HG03460 (cell line): ENCODE measurements around the gene ATP6V1G1.
"Not testable (repeated sequence)": the region's sequence is repeated elsewhere in the genome, so short reads cannot be mapped to it uniquely, and the experiment has no call there.

Experiments
- ATAC-seq: cut with Tn5 transposase; IDR thresholded peaks from one replicate; pipeline ENCODE4 v1.9.1; 2021; ENCODE audit not compliant: unreplicated experiment

The ATP6V1G1 gene

DNA sequence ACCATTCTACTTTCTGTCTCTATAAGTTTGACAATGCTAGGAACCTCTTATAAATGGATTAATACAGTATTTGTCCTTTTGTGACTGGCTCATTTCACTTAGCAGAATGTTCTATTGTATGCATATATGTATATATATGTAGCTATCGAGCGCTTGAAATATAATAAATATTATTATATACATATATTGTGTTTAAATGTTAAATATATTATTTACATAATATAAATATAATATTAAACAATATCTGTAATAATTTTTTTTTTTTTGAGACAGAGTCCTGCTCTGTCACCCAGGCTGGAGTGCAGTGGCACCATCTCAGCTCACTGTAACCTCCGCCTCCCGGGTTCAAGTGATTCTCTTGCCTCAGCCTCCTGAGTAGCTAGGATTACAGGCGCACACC is 9.4 kb upstream of the ATP6V1G1 start:
- not testable (repeated sequence) for ATAC-seq

DNA sequence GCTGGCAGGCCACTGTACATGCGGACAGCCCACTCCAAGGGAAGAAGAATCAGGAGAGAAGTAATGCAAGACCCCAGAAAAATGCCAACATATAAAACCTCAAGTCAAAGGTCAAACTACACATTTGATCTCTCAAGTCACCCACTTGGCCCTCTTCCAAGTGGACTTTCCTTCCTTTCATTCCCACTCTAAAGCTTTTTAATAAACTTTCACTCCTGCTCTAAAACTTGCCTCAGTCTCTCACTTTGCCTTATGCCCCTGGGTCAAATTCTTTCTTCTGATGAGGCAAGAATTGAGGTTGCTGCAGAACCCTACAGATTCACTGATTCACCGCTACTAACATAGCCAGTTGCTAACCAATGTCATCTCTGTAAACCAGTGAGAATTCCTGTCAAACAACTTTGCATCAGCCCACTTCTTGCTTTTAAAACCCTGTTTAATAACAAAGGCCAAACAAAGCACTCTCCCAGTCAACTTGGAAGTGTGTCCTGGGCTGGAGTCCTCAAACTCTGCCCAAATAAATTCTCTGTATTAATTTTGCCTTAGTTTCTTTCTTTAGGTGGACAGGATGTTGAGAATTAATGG is 6.9 kb upstream of the ATP6V1G1 start:
- ATAC-seq = no peak

DNA sequence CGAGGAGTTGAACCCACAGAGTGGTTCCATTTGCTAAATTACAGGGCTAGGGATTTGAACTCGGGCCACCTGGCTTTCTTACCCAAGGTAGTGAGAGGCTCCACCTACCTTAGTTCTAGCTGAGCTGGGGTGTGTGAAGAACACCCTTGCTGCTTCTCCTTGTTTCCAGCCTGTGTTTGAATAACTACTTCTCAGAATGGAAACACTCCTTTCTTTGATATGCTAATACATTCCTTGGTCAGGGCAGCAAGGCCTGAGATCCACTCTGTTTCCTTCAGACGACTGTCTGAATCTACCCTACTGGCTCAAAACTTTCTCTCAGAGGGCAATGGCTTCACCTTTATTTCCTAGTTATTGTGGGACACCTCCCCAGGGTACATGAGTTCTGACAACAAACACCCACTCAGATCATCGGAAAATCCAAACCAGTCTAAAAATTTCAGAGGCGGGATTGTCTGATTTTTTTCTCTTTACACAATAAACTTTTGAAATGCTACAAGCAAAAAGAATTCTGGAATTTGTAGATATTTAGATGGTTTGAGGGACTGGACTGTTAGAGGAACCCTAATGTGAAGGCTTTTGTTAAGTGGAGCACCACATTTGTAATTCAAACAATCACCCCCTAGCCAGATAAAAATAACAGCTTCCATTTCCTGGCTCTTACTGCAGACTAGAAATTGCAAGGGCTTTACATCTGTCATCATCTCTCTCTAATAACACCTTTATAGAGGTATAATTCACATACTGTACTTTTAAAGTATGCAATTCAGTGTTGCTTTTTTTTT is 4.0 kb upstream of the ATP6V1G1 start:
- no peak for ATAC-seq

DNA sequence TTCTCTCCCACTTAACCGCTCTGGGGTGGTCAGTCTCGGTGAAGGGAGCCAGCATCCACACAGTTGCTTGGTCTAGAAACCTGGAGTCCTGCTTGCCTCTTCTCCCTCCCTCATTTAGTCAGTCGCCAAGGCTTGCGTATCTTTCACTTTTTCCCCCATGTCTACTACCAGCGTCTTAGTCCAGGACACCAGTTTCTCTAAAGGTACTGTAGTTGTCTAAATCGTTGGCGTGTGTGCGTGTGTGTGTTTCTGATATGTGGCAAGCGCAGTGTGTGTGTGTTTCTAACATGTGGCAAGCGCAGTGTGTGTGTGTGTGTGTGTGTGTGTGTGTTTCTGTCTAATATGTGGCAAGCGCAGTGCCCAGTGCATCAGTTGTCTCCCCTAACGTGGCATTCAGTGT is 641 bp downstream of the ATP6V1G1 start:
- ATAC-seq = no peak

DNA sequence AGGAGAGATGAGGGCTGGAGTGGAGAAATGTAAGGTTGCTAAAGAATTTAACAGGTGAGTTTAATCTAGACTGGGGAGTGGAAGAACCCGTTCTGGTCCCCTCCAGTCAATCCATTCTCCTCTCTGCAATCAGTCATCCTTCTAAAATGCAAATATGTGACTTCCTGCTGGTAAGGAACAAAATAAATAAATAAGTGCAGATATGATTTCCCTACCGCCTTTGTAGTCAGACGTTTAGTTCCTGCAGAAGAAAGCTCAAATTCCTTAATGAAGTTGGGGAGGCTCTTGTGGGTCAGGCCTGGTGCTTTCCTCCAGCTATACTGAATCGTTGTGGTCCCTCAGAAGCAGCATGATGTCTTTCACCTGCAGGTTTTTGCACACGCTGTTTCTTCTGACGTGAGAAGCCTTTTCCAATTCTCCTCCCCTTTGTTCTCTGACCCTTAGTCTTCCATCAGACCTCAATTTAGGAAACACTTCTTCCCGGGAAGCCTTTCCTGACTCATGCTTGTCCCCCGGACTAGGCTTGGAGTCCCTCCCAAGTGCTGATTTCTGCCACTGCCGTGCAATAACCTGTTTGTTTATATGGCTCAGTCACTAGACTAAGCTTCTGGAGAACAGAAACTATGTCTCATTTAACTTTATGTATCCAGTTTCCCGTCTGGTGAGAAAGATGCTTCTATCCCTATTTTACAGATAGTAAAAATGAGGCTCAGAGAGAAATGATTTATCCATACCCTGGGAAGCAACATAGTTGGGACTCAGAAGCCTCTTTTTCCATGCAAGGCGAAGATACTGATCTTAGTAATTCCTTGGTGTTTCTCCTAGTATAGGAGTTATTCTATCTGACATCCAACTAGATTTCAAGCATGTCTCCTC is 1.3 kb downstream of the ATP6V1G1 start:
- ATAC-seq = no peak

DNA sequence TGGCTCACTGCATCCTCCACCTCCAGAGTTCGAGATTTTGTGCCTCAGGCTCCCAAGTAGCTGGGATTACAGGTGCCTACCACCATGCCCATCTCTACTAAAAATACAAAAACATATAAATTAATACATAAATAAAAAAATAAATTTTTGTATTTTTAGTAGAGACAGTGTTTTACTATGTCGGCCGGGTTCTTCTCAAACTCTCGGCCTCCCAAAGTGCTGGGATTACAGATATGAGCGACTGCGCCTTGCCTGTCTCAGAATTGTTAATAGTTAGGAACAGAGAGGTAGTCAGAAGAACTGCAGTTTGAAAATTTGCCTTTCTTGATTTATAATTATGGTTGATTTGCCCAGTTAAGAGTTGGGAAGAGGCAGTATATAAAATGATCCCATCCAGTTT is 2.8 kb downstream of the ATP6V1G1 start:
- ATAC-seq = no peak

DNA sequence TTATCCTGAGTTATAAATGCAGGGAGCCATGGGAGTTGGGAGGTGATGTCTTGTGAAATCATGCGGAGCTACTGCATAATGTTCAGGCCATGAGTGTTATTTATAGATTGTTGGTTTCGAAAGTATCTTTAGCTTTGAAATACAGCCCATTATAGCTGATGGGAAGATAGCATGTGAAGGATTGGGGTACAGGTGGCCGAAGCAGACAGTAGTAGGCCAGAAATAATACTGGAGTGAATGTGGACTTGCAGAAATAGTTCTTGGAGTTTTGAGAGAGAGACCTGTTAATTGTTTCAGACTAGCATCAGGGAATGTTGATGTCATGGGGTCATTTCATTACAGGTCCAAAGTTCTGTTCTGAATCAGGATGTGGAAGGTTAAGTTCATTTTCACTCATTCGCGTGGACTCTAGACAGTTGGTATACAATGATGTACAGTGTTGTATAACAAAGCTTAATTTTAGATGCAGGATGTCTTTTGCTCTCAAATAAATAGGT is 3.8 kb downstream of the ATP6V1G1 start:
- ATAC-seq = no peak

DNA sequence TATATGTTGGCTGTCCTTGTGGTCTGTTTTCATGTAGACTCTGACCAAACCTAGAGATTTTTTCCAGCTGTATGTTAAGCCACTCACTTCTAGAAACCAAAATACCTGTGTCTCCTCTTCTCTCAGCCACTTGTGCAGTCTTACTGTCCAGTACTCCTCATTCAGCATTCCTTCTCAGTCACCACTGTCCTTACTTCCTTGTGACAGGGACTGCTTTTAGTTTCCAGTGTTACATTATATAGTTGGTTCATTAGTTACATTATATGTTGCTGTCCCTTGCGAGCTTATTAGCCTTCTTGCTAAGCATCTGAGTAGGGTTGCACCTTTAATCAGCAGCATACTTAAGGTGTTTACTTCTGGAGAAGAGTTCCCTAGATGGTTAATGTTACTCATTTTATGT is 4.3 kb downstream of the ATP6V1G1 start:
- ATAC-seq = no peak

DNA sequence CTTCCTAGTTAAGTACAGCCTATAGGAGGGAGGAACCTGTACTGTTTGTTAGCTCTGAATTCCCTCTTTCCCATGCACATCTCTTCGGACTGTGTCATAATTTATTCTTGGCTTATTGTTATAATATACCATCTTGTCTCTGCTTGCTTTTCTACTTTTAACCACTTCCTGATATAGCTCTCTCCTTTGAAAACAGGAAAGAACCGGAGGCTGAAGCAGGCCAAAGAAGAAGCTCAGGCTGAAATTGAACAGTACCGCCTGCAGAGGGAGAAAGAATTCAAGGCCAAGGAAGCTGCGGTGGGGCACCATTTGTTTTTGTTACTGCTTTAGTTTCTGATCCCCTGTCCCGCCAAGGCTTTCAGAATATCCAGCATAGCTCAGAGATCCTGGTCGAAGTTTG is 4.8 kb downstream of the ATP6V1G1 start:
- no peak for ATAC-seq

DNA sequence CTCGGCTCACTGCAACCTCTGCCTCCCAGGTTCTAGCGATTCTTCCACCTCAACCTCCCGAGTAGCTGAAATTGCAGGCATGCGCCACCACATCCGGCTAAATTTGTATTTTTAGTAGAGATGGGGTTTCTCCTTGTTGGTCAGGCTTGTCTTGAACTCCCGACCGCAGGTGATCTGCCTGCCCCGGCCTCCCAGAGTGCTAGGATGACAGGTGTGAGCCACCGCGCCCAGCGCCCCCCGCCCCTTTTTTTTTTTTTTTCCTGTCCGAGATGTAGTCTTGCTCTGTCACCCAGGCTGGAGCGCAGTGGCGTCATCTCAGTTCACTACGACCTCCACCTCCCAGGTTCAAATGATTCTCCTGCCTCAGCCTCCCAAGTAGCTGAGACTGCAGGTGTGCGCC is 6.6 kb downstream of the ATP6V1G1 start:
- no peak for ATAC-seq

DNA sequence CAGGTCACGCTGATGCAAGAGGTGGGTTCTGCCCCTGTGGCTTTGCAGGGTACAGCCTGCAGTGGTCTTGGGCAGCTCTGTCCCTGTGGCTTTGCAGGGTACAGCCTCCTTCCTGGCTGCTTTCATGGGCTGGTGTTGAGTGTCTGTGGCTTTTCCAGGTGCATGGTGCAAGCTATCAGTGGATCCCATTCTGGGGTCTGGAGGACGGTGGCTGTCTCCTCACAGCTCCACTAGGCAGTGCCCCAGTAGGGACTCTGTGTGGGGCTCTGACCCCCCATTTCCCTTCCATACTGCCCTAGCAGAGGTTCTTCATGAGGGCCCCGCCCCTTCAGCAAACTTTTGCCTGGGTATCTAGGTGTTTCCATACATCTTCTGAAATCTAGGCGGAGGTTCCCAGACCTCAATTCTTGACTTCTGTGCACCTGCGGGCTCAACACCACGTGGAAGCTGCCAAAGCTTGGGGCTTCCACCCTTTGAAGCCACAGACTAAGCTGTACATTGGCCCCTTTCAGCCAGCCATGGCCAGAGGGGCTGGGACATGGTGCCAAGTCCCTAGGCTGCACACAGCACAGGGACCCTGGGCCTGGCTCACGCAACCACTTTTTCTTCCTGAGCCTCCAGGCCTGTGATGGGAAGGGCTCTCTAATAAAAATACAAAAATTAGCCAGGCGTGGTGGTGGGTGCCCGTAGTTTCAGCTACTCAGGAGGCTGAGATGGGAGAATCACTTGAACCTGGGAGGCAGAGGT is 13.1 kb downstream of the ATP6V1G1 start:
- ATAC-seq = not testable (repeated sequence)

DNA sequence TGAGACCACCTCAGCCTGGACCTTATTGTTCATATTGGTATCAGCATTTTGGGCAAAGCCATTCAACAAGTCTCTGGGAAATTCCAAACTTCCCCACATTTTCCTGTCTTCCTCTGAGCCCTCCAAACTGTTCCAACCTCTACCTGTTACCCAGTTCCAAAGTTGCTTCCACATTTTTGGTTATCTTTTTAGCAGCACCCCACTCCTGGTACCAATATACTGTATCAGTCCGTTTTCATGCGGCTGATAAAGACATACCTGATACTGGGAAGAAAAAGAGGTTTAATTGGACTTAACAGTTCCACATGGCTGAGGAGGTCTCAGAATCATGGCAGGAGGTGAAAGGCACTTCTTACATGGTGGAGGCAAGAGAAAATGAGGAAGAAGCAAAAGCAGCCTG is 14.2 kb downstream of the ATP6V1G1 start:
- ATAC-seq = not testable (repeated sequence)

DNA sequence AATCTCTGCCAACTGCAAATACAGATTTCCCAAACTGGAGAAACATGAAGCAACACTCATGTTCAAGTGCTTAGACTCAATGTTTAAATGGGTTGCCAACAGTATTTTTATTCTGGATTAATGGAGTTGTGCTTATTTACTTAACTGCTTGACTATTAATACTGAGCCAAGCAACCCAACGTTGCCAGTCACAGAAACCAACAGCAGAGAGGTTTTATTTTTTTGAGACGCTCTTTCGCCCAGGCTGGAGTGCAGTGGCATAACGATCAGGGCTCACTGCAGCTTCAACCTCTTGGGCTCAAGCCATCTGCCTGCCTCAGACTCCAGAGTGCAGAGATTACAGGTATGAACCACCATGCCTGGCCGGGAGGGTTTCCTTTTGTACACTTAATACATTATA is 15.1 kb downstream of the ATP6V1G1 start:
- ATAC-seq = no peak

DNA sequence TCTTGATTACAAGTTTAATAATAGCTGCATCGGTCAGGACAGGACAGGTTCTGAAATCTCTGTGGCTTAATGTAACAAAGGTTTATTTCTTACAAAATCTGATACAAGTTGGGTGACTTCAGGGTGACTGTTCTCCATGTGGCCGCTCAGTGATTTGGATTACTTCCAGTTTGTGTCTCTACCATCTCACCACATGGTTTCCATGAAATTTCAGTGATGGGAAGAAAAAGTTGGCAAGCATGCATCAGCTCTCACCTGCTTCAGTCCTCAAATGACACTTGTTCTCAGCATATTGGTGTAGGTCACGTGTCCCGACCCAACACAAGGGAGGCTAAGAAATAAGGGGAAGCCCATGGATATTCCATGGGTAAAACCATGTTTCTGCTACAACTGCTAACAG is 15.7 kb downstream of the ATP6V1G1 start:
- no peak for ATAC-seq

DNA sequence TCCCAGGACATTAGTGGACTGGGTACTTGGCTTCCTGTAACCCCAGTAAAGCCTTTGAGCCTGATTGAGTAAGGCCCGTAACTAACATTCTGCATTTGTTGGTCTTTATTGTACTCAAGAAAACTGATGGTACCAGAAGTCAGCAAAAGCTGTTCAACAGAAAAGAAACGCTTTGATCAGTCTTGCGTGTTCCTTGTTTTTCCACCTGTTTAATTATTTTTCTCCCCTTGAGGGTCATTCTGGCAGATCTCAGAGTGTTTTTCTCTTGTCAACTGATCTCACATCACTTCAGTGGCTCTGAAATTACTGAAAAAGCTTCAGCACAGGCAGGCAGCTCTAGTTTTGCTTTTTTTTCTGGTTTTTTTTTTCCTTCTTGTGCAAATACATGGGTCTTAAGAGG is 17.4 kb downstream of the ATP6V1G1 start:
- no peak for ATAC-seq

DNA sequence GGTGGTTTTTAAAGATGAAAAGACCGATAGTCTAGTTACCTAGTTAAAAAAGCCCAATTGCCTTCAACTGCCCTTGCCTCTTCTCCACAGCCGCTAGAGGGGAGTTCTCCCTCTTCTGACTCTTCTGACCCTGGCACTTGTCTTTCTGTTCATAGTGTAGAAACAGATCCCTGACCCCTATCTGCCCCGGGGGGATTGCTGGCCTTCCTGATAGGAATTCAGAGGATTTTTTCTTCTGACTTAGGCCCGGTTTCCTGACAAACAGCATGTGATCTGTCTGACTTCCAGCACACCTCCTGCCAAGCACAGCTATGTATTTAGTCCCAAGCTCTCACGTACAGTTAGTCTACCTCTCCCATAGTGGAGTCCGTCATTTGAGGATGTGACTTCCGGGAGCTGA is 18.5 kb downstream of the ATP6V1G1 start:
- ATAC-seq = no peak

DNA sequence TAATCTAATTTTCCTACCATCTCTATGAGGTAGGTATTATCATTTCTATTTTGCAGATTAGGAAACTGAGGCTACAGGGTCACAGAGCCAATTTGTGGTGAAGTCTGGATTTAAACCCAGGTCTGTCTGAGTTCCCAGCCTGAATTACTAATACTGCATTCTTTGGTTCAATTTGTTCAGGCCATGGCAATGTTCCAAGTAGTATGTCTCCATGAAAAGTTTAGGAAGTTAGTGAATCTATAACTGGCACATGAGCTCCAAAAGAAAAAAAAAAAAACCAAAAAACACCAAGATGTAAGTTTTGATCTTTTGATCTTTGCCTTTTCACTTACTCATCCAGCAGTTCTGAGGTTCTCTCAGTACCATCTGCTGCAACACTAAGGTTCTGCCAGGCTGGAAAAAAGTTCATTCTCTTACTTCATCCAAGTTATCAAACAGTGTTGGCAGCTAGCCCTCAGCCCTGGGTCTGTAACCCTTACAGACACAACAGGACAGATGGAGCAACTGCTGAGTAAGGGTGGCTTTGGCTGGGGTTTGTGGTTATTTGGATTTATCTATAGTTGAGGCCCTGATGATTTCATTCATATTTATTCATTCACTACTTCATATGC is 19.1 kb downstream of the ATP6V1G1 start:
- ATAC-seq = no peak

DNA sequence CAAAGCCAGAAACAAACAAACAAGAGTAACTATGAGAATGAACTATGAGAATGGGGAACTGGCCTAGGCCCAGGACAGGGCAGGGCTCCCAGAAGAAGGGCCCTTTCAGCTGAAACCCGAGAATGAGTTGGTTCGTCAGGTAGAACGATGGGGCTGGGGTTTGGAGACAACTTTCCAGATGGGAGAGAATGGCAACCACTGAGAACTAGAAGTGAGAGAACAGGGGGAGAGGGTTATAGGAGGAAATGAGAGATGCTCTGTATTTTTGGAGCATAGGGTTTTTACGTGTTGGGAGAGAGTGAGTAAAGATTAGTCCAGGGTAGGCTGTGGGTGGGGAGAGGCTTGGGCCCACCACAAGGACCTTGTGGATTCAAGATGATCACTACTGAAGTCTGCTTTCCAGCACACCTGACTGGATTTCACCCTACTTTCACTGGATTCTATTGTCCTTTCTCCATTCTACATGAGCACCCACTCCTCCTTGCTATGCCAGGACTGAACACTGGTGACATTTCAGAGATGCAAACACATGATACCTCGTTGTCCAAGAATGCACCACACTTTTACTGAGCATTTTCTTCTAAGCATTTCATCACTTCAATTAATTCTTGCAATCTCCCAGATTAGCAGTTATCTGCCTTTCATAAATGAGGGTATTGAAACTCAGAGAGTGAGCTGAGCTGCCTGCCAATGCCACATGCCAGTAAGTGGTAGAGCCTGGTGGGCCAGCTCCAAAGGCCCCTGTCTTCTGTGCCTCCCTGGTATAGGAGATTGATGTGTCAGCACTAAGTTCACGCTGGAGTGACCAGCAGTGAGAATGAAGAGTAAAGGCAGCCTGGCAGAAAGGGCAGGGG is 20.3 kb downstream of the ATP6V1G1 start:
- no peak for ATAC-seq

DNA sequence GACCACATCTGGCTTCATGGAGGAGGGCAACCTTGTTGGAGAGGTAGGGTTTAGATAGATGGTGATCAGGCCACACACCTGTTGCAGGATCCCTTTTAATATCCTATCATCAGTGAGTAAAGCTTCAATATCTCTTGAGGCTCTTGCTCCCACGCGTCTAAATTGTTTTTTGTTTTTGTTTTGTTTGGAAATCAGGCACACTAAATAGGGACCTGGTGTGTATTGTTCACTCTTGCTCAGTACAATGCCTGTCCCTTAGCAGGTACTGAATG is 20.9 kb downstream of the ATP6V1G1 start:
- ATAC-seq = no peak
